Central memory CD4-positive, alpha-beta T cell (primary cell): ENCODE results near the gene NOL4L.
A peak's percentile ranks its signal among the peaks of the same experiment; 100 is the strongest.

Source experiments
- DNase-seq: peaks from one replicate; pipeline ENCODE4 v3.0.0; 2022

The NOL4L gene

GRCh38 chr20:32440758-32441078 lies 144.4 kb downstream of the NOL4L start:
- no peak for DNase-seq

GRCh38 chr20:32440069-32440757 lies 144.9 kb downstream of the NOL4L start:
- DNase-seq, result no peak

- no peak for DNase-seq
Measured at GRCh38 chr20:32439132-32439829, 145.9 kb downstream of the NOL4L start.

- DNase-seq, result no peak
Measured at GRCh38 chr20:32438331-32438858, 146.7 kb downstream of the NOL4L start.

- DNase-seq, result peak; percentile 12
Measured at GRCh38 chr20:32437391-32438074, 147.6 kb downstream of the NOL4L start.

- no peak for DNase-seq
Measured at GRCh38 chr20:32436968-32437367, 148.2 kb downstream of the NOL4L start.

GRCh38 chr20:32436142-32436861 lies 148.8 kb downstream of the NOL4L start:
- no peak for DNase-seq

GRCh38 chr20:32435449-32436107 lies 149.6 kb downstream of the NOL4L start:
- DNase-seq, result no peak

GRCh38 chr20:32434434-32434833 lies 150.7 kb downstream of the NOL4L start:
- DNase-seq, result no peak

GRCh38 chr20:32433311-32434021 lies 151.7 kb downstream of the NOL4L start:
- no peak for DNase-seq

- DNase-seq, result no peak
Measured at GRCh38 chr20:32432277-32432676, 152.9 kb downstream of the NOL4L start.

GRCh38 chr20:32431457-32431856 lies 153.7 kb downstream of the NOL4L start:
- DNase-seq, result no peak

GRCh38 chr20:32429745-32430360 lies 155.3 kb downstream of the NOL4L start:
- no peak for DNase-seq

GRCh38 chr20:32429343-32429742 lies 155.8 kb downstream of the NOL4L start:
- DNase-seq, result no peak

- no peak for DNase-seq
Measured at GRCh38 chr20:32427996-32428395, 157.1 kb downstream of the NOL4L start.

- no peak for DNase-seq
Measured at GRCh38 chr20:32421290-32421689, 163.8 kb downstream of the NOL4L start.

- no peak for DNase-seq
Measured at GRCh38 chr20:32418376-32418775, 166.8 kb downstream of the NOL4L start.

GRCh38 chr20:32416206-32416605 lies 168.9 kb downstream of the NOL4L start:
- DNase-seq, result no peak

GRCh38 chr20:32415494-32415893 lies 169.6 kb downstream of the NOL4L start:
- DNase-seq, result no peak

- DNase-seq, result no peak
Measured at GRCh38 chr20:32411955-32412706, 173.0 kb downstream of the NOL4L start.
